ENCODE measurements around the gene MYCBPAP.

DNA sequence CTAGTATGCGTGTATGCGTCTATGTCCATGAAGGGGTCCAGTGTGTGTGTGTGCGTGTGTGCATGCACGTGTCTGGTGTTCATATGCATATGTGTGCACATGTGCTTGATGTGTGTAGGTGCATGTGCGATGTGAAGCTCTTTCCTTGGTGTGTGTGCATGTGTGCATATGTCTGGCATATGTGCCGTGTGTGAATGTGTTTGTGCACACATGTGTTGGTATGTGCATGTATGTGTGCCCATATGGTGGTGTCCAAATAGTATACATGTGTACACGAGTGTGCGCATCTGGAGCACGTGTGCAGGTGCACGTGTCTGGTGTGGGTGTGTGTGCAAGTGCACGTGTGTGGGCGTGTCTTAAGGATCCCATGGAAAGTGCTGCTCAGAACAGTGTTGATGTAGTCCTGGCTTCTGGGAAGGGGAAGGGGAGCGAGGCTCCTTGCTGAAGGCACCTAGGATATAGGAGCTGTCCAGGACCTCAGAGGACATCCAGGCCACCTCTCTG, 69.3 kb downstream of the MYCBPAP start:
- TF ChIP-seq, protein P1, sequence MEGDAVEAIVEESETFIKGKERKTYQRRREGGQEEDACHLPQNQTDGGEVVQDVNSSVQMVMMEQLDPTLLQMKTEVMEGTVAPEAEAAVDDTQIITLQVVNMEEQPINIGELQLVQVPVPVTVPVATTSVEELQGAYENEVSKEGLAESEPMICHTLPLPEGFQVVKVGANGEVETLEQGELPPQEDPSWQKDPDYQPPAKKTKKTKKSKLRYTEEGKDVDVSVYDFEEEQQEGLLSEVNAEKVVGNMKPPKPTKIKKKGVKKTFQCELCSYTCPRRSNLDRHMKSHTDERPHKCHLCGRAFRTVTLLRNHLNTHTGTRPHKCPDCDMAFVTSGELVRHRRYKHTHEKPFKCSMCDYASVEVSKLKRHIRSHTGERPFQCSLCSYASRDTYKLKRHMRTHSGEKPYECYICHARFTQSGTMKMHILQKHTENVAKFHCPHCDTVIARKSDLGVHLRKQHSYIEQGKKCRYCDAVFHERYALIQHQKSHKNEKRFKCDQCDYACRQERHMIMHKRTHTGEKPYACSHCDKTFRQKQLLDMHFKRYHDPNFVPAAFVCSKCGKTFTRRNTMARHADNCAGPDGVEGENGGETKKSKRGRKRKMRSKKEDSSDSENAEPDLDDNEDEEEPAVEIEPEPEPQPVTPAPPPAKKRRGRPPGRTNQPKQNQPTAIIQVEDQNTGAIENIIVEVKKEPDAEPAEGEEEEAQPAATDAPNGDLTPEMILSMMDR (IDR thresholded peaks at IDR 0.05): no peak
- TF ChIP-seq POLR2AphosphoS5 (IDR thresholded peaks at IDR 0.05): no peak
